ENCODE measurements around the gene SLC17A5.
A peak's percentile ranks its signal among the peaks of the same experiment; 100 is the strongest.
"Not testable (repeated sequence)": the region's sequence is repeated elsewhere in the genome, so short reads cannot be mapped to it uniquely, and the experiment has no call there.

SLC17A5 gene

DNA sequence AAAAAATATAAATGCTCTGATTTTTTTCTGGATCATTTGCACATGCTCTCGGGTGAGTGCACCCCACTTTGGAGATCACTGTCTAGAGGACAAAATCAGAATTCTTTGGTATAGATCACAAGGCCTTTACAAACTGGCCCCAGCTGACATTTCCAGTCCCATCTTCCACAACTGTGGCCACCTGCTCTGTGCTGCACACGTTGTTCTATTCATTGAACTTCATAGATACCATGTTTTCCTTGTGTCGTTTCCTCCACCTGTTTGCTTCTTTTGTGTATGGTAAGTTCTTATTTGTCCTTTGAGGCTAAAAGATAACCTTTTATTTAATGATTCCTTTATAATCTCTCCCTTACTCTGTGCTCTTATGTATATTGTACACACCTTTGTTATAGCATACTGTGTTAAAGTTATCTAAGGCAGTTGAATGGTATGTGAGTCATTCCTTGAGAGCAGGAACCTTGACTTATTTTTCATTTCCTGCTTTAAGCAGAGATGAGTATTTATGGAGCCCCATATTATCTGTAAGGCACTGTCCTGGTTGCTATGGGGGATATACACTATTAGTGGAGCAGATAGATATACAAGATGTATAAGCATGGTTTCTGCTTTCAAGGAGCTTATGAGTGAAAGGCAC lies 12.0 kb upstream of the SLC17A5 start:
- DNase-seq = no peak

- no peak for DNase-seq
These were observed 10.9 kb upstream of the SLC17A5 start for GRCh38 chr6:73664701-73665100.

- DNase-seq = peak; percentile 6
These were observed 3.4 kb upstream of the SLC17A5 start for GRCh38 chr6:73657201-73657600.

DNA sequence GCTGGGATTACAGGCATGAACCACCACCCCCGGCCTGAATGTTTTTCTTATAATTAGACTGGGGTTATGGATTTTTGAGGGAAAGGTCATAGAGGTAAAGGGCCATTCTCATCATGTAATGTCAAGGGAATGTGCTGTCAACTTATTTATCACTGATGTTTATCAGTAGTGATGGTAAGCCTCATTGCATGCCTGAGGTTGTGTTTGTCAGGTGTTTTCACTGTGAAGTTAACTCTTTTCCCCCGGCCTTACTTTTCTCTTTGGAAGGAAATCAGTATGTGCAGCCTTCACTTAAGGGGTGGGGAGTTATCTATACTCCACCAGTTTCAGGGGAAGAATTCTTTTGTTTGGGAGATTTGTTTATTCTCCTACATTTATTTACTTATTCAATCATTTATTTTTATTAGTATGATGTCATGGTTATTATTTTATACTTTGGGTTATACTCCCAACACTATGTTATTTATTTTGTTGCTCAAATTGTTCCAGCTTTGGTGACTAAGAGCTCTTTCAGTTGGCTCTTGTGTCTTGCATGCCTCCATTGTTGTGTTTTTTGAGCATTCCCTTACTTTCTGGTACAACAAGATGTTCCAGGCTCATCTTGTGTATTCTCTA lies 2.8 kb upstream of the SLC17A5 start:
- no peak for DNase-seq

DNA sequence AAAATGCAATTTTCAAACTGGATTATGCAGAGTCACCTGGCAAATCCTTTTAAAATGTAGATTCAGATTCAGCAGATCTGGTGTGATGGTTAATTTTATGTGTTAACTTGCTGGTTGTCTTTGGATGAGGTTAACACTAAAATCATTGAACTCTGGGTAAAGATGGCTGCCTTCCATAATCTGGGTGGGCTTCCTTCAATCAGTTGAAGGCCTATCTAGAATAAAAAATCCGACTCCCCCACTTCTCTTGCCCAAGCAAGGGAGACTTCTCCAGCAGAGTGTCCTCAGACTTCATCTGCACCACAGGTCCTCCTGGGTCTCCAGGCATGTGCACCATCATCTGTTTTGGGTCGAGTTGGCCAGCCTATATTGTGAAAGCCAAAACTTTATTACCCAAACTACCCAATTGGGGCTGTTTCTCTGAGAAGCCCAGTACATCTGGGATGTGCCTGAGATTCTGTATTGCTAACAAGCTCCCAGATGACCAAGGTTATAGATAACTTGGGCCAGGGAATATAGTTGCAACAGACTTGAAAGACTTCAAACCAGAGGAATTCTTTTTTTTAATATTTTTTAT lies 1.6 kb upstream of the SLC17A5 start:
- DNase-seq = no peak

- DNase-seq = peak; percentile 49
These were observed 888 bp downstream of the SLC17A5 start for GRCh38 chr6:73652637-73653570.

- DNase-seq = no peak
These were observed 4.0 kb downstream of the SLC17A5 start for GRCh38 chr6:73649783-73650182.

- DNase-seq = no peak
These were observed 5.6 kb downstream of the SLC17A5 start for GRCh38 chr6:73648166-73648565.

DNA sequence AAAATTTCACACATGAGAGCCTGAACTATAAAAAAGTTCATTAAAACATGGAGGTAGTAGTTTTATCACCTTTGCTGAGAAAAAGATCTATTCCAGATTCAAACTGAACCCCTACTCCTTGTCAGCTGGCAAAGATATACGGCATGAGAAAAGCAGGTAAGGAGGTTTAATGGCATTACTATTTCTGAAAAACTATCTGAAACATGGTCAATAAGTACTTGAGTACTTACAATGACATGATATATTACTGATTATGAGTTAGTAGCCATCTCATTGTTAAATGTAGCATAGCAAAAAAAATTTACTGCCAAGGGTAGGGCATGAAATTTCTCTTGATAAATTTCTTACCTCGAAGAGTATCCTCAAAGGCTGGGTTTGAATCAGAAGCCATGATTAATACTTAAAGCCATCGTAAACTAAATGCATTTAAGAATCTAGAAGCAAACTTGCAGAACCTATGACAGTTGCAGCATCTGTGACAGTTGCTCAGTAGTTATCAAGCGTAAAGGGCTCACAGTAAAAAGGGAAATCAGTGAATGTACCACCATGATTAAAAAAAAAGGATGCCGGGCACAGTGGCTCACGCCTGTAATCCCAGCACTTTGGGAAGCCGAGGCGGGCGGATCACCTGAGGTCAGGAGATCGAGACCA lies 8.7 kb downstream of the SLC17A5 start:
- DNase-seq = no peak

DNA sequence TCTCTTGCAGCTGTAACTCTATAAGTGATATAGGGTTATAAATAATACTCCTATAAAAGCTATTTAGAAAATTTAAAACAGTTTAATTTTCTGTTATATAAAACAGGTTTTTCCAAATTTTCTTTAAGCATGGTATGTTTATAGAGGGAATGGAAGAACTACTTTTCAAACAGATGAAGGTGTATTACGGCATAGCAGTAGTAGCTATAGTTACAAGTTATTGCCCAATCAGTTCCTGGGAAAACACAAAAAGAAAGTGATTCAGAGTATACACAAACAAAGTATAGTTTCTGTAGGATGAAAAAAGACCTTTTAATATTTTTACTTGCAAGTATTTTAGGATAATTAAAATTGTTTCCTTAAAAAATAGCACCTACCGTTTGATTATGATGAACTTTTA lies 9.8 kb downstream of the SLC17A5 start:
- no peak for DNase-seq

DNA sequence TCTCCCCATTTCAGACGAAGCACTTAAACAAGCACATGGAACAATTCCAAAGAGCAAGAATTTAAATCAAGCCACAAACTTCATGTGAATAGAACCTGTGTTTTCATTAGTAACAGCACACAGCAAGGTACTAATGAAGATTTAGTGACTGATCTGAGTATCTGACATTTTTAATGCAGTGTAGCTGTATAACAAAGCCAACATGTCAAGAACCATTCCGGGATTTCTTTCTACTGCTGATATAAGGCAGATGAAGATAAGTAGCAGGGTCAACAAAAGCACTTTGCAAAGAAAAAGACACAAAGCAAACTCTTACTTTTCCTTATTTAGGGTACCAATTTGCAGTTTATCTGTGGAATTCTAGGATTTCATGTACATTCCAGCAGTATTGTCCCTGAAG lies 11.3 kb downstream of the SLC17A5 start:
- no peak for DNase-seq

DNA sequence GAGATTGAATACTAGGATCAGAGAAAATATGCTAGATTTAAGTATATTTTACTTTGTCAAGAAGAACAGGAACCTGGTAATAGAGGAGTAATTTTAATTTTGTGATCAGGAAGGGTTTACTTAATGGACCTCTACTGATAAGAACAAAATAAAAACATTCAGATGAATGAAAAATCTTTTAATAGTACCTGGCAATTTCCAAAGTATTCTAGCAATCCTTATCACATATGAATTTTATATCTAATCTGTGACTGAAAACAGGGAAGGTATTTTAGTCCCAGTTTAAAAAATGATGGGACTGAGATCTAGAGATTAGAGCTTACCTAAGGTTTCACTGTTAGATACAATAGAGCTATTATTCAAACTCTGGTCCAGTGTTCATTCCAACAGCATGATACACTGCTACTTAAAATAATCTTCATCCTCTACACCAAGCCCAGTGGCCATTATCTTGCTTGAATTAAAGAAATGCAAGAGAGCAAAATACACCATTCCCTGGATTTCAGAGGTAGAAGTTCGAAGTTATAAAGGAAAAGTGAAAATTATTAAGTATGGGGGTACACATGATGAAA lies 13.5 kb downstream of the SLC17A5 start:
- no peak for DNase-seq

DNA sequence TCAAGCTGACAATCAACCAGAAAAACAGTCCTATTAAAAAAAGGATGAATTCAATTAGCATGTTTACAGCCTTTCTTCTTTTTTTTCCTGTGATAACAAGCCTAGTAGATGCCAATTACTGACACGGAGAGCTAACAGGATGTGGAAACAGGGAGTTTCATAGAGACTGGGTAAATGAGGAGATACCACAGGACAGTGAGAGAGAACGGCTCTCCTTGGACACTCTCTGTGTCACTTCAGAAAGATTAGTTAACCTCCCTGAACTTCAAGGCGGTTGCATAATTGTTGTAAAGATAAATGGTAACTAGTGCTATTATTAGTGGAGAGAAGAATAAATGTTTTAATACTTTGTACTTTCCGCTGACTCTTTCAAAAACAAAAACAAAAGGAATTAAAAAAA lies 14.8 kb downstream of the SLC17A5 start:
- DNase-seq = no peak

DNA sequence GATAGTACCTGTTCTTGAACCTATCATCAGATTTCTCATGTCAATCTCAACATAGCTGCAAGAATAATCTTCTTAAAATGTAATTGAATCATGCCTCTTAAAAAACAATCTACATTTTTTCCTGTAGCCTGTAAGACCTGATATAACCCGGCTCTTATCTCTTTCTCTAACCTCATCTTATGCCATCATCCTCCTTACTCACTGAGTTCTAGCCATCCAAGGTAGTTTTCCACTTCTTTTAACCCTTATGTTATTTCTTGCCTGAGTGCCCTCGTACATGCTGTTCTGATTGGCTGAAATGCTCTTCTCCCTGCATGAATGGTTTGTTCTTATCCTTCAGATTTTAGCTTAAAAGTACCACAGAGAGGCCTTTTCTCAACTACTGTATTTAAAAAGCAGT lies 16.4 kb downstream of the SLC17A5 start:
- no peak for DNase-seq

DNA sequence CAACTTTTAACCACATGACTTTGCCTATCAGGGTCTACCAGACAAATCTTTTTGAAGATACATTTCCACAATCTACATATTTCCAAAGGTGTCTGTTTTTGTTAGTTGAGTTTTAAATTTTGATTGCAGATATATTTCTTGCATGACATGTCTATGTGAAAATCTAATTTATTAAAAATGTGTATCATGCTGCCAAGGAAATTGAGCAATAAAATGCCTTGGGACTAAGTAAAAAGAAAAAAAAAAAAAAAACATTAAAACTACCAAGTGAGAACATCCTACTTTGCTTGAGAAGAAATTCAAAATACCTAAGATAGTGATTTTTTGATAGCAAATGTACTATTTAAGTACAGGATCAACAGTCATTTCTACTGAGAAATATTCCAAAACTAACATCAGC lies 17.7 kb downstream of the SLC17A5 start:
- no peak for DNase-seq

- DNase-seq = no peak
These were observed 21.4 kb downstream of the SLC17A5 start for GRCh38 chr6:73632346-73632745.

GRCh38 chr6:73631849-73632248 lies 21.9 kb downstream of the SLC17A5 start:
- no peak for DNase-seq

DNA sequence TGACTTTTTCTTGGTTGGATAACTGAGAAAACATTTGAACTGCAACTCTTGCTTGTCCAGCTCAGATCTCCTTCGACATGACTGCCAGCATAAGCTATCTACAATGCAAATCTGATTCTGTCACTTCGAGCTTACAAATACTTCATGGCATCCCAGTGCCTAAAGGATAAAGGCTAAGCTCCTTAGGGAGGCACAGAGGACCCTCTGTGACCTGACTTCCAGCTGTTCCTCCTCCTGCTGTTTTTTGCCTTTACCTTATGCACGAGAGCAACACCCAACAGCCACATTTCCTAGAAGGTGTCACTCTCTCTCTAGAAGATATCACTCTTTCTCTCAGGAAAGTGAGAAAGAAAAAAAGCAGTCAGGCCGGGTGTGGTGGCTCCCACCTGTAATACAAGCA lies 23.4 kb downstream of the SLC17A5 start:
- DNase-seq = no peak

DNA sequence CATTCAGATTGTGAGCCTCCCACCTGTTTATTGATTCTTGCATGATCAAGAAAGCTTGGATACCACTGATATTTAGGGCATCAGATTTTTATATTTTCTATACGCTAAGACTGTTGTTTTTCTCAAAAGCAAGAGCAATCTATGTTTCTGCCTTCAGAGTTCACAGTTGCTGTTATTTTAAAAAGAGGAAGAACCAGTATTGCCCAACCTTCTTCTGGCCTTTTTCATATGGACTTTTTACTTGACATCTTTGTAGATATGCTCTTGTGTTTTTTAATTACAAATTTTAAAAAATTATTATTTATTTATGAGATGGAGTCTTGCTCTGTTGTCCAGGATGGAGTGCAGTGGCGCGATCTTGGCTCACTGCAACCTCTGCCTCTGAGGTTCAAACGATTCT lies 28.9 kb downstream of the SLC17A5 start:
- DNase-seq = no peak

GRCh38 chr6:73623480-73623879 lies 30.3 kb downstream of the SLC17A5 start:
- not testable (repeated sequence) for DNase-seq

GRCh38 chr6:73618082-73618481 lies 35.7 kb downstream of the SLC17A5 start:
- DNase-seq = not testable (repeated sequence)

- DNase-seq = no peak
These were observed 39.0 kb downstream of the SLC17A5 start for GRCh38 chr6:73614802-73615201.
